GM12878 (cell line): ENCODE measurements around the gene UBC. TPM values are rescaled to one million over a fixed set of nuclear protein-coding genes. Genes with fewer than 3 reads are reported as not detected.

Experiments used
- ATAC-seq: fragments of 200-7000 bp; cut with Tn5 transposase; 3 replicates; pipeline ENCODE4 v1.9.1; 2020; ENCODE audit warnings: mild to moderate bottlenecking, moderate library complexity
- BruUV-seq: library from RNA; stranded (reverse); fragments of 400-500 nt; replicated peaks from 2 replicates; lab custom pipeline; 2021; lab: Mats Ljungman, UMichigan
- CTCF ChIA-PET: fragments of 300-600 bp; sonication (Branson Sonifier 250); formaldehyde crosslinking; extraction: SDS; loops from one replicate; lab custom pipeline; 2021; ENCODE audit warnings: inconsistent platforms; lab: Yijun Ruan, JAX
- POLR2A ChIA-PET: fragments of 350-600 bp; formaldehyde crosslinking; extraction: SDS; loops from one replicate; lab custom pipeline; 2021; ENCODE audit warnings: inconsistent platforms; lab: Charles Lee
- RAD21 ChIA-PET: fragments of 300-600 bp; sonication (Branson Sonifier 250); formaldehyde crosslinking; loops from one replicate; lab custom pipeline; 2023; ENCODE audit warnings: antibody characterized with exemption; ENCODE audit not compliant: unreplicated experiment; lab: Charles Lee
- SMC1A ChIA-PET: fragments of 300-600 bp; sonication (Branson Sonifier 250); formaldehyde crosslinking; loops from one replicate; lab custom pipeline; 2023; ENCODE audit not compliant: unreplicated experiment, uncharacterized antibody; lab: Charles Lee
- DNase-seq: peaks from one replicate; pipeline ENCODE4 v3.0.0-alpha.2; 2011; ENCODE audit warnings: low read depth, low spot score
- FAIRE-seq: peaks from 3 replicates; lab custom pipeline; 2011; peaks lifted over from hg19 to GRCh38; lab: Jason Lieb, UNC
- H2AFZ ChIP-seq: 2 replicates; pipeline ENCODE4 v1.6.0; 2011; ENCODE audit warnings: low read depth, low read length, control low read depth; ENCODE audit not compliant: control insufficient read depth
- H3K27ac ChIP-seq: 2 replicates; pipeline ENCODE4 v1.5.1; 2011; ENCODE audit warnings: control low read depth; ENCODE audit not compliant: control insufficient read depth, insufficient read depth
- H3K27me3 ChIP-seq, 2 experiments: replicated peaks in 1 of 2; 2 replicates each; pipeline versions ENCODE4 v1.6.0 to v1.6.1; 2011; ENCODE audit warnings: low read length in 1 of 2; ENCODE audit not compliant: control insufficient read depth in 2 of 2, insufficient read depth in 2 of 2
- H3K36me3 ChIP-seq, 2 experiments: 2 replicates each; pipeline ENCODE4 v1.5.1; 2011; ENCODE audit warnings: low read length in 1 of 2; ENCODE audit not compliant: control insufficient read depth in 2 of 2, insufficient read depth in 2 of 2
- H3K4me1 ChIP-seq: 2 replicates; pipeline ENCODE4 v1.6.1; 2011; ENCODE audit warnings: mild to moderate bottlenecking, low read length, moderate library complexity, mixed read lengths; ENCODE audit not compliant: control insufficient read depth, insufficient read depth
- H3K4me2 ChIP-seq: 2 replicates; pipeline ENCODE4 v1.6.0; 2011; ENCODE audit warnings: control low read depth; ENCODE audit not compliant: control insufficient read depth, insufficient read depth
- H3K4me3 ChIP-seq: fragments of 200-600 bp; sonication (generic); 2 replicates; pipeline ENCODE4 v1.5.1; 2016
- H3K79me2 ChIP-seq: 2 replicates; pipeline ENCODE4 v1.6.0; 2011; ENCODE audit warnings: low read length; ENCODE audit not compliant: control insufficient read depth, insufficient read depth
- H3K9ac ChIP-seq: 2 replicates; pipeline ENCODE4 v1.8.0; 2011; ENCODE audit warnings: low read length, control low read depth, mixed read lengths; ENCODE audit not compliant: control insufficient read depth, insufficient read depth
- H3K9me3 ChIP-seq: replicated peaks from 3 replicates; pipeline ENCODE4 v1.5.1; 2011; ENCODE audit warnings: mild to moderate bottlenecking, low read length; ENCODE audit not compliant: control insufficient read depth, insufficient read depth
- H4K20me1 ChIP-seq: 2 replicates; pipeline ENCODE4 v1.6.0; 2011; ENCODE audit not compliant: control insufficient read depth, insufficient read depth
- CHD4 ChIP-seq: fragments of 200-600 bp; sonication (generic); IDR thresholded peaks from 2 replicates; pipeline ENCODE4 v1.6.1; 2016; ENCODE audit warnings: mild to moderate bottlenecking
- IKZF2 ChIP-seq, 2 experiments: fragments of 450-650 bp; IDR thresholded peaks; 2 replicates each; pipeline ENCODE4 v1.6.1; 2017; ENCODE audit warnings: mild to moderate bottlenecking in 2 of 2, moderate library complexity in 2 of 2
- MEF2B ChIP-seq: fragments of 450-650 bp; IDR thresholded peaks from 2 replicates; pipeline ENCODE4 v1.6.1; 2018; ENCODE audit warnings: mild to moderate bottlenecking, moderate library complexity; ENCODE audit not compliant: partially characterized antibody, poor library complexity, severe bottlenecking
- MYC ChIP-seq: IDR thresholded peaks from 2 replicates; pipeline ENCODE4 v1.6.1; 2011; ENCODE audit warnings: mild to moderate bottlenecking, low read length, moderate library complexity, inconsistent platforms; ENCODE audit not compliant: insufficient read depth, insufficient replicate concordance, insufficient read length, severe bottlenecking
- NFXL1 ChIP-seq: fragments of 450-650 bp; IDR thresholded peaks from 2 replicates; pipeline ENCODE4 v1.6.1; 2017; ENCODE audit warnings: antibody characterized with exemption, mild to moderate bottlenecking, borderline replicate concordance
- NR2C1 ChIP-seq: fragments of 450-650 bp; IDR thresholded peaks from 2 replicates; pipeline ENCODE4 v1.6.1; 2017; ENCODE audit warnings: antibody characterized with exemption, mild to moderate bottlenecking, moderate library complexity
- NRF1 ChIP-seq: conservative IDR thresholded peaks from 2 replicates; pipeline ENCODE4 v1.6.1; 2011; ENCODE audit warnings: mild to moderate bottlenecking, low read depth, low read length, improper control_type of control experiment
- PAX5 ChIP-seq: IDR thresholded peaks from 2 replicates; pipeline ENCODE4 v1.6.1; 2011; ENCODE audit warnings: low read depth, low read length, borderline replicate concordance
- POU2F2 ChIP-seq: IDR thresholded peaks from 3 replicates; pipeline ENCODE4 v1.6.1; 2011; ENCODE audit warnings: low read depth, mild to moderate bottlenecking, low read length, borderline replicate concordance
- SIX5 ChIP-seq: IDR thresholded peaks from 2 replicates; pipeline ENCODE4 v1.6.1; 2011; ENCODE audit warnings: mild to moderate bottlenecking, low read depth, low read length, moderate library complexity; ENCODE audit not compliant: severe bottlenecking
- SMC3 ChIP-seq: IDR thresholded peaks from 2 replicates; pipeline ENCODE4 v1.6.1; 2011; ENCODE audit warnings: low read length, improper control_type of control experiment, borderline replicate concordance
- STAT1 ChIP-seq: fragments of 450-650 bp; conservative IDR thresholded peaks from 2 replicates; pipeline ENCODE4 v1.6.1; 2014; ENCODE audit warnings: antibody characterized with exemption, mild to moderate bottlenecking
- SUPT20H ChIP-seq: IDR thresholded peaks from 2 replicates; pipeline ENCODE4 v1.6.1; 2011; ENCODE audit warnings: low read depth, mild to moderate bottlenecking, low read length, moderate library complexity, borderline replicate concordance; ENCODE audit not compliant: control insufficient read depth
- TCF3 ChIP-seq: IDR thresholded peaks from 2 replicates; pipeline ENCODE4 v1.6.1; 2012; ENCODE audit warnings: low read depth, mild to moderate bottlenecking, low read length, borderline replicate concordance; ENCODE audit not compliant: insufficient read depth
- ZSCAN29 ChIP-seq: fragments of 450-650 bp; IDR thresholded peaks from 2 replicates; pipeline ENCODE4 v1.6.1; 2017; ENCODE audit warnings: mild to moderate bottlenecking, moderate library complexity
- WGBS: methylation state at CpG from one replicate; pipeline ENCODE4 v1.1.6; 2016; ENCODE audit warnings: low lambda C conversion rate; ENCODE audit not compliant: insufficient replicate concordance, insufficient coverage; ENCODE audit errors: missing lambda C conversion rate; 5-methylcytosine and 5-hydroxymethylcytosine counted together
- in situ Hi-C: fragments of 300-500 bp; cut with MboI; formaldehyde crosslinking; loops from 9 replicates; pipeline ENCODE4 v1.14.3; 2018; ENCODE audit warnings: mixed read lengths
- intact Hi-C: fragments of 100-400 bp; cut with micrococcal nuclease; formaldehyde crosslinking; loops from one replicate; pipeline ENCODE4 v1.14.2; 2022; ENCODE audit not compliant: unreplicated experiment
- polyA plus RNA-seq, 11 experiments: library from polyadenylated mRNA; depleted of rRNA in 4 of 11; unstranded in 6 of 11; stranded (reverse) in 5 of 11; fragments of >200 nt; fragmentation: Nextera tagmentation in 4 of 11; fragmentation: Illumina TruSeq in 1 of 11; extraction: Ambion mirVana in 4 of 11; extraction: Trizol in 1 of 11; gene quantifications; 1 replicate in 1 of 11; 2 replicates in 10 of 11; pipeline versions ENCODE4 v1.2.1 to v1.2.3, GENCODE V29; 2011 to 2016; ENCODE audit warnings: inconsistent platforms in 2 of 11, missing spikeins in 2 of 11, low read depth in 1 of 11
- total RNA-seq, 4 experiments: library from RNA; depleted of rRNA in 3 of 4; stranded (reverse); fragments of >200 nt in 3 of 4; fragmentation: Illumina TruSeq in 1 of 4; extraction: Trizol in 1 of 4; gene quantifications; 2 replicates each; pipeline versions ENCODE4 v1.2.1 to v1.2.3, GENCODE V29; 2013 to 2021
- TF ChIP-seq, protein P1 (sequence below): IDR thresholded peaks from 2 replicates; pipeline ENCODE4 v1.6.1; 2012; ENCODE audit warnings: low read length, inconsistent platforms
- TF ChIP-seq, protein P2 (sequence below): fragments of 450-650 bp; IDR thresholded peaks from 2 replicates; pipeline ENCODE4 v1.6.1; 2018; ENCODE audit warnings: borderline replicate concordance, mild to moderate bottlenecking; ENCODE audit not compliant: partially characterized antibody

The UBC gene
- total and polyA plus RNA-seq, 10 of the 15 experiments (the other 5 are each of a cell fraction or from before 2014, with no cell fraction given) = 653 to 1,666 (median 874) TPM

DNA sequence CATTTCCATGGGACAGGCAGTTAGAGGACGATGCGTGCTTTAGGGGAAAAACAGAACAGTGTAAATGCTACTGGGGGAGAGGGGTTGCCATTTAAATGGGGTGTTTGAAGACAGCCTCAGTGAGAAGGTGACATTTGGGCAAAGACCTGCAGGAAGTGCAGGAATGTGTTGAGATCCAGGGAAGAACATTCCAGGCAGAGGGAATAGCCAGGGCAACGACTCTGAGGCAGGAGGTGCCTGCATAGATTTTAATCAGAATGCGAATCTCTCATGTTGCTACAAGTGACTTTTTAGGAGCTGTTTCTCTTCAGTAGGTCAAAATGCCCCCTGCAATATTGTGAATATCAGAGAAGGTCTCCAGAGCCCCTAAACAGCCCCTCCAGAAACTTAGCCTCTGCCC lies 43.2 kb downstream of the UBC start:
- CTCF ChIA-PET = interaction anchor here (0.9 to 2.4 kb wide), 4 partner anchors 10 to 42 kb away, joined by 3 to 6 read pairs (median 4); no protein-coding TSS in a partner anchor
- intact Hi-C loops = no loop called here
- Histone ChIP-seq H3K9me3 (no peaks in the 10 kb centered on the region), H3K4me3 (no peak overlapping the region), H2AFZ (no peak overlapping the region), H3K36me3 (no peaks in the 10 kb centered on the region), H3K27ac (no peak overlapping the region), H4K20me1 (no peaks in the 10 kb centered on the region), H3K4me1 (peaks cover 21% of the 10 kb centered on the region), H3K4me2 (no peak overlapping the region), H3K27me3 (no peaks in the 10 kb centered on the region), H3K9ac (no peak overlapping the region), H3K79me2 (no peaks in the 10 kb centered on the region)
- no TSS peak for BruUV-seq
- RAD21 ChIA-PET = no interaction called here
- ATAC-seq (no peak), FAIRE-seq (no peak), DNase-seq (no peak)
- POLR2A ChIA-PET = interaction anchor here (1.3 kb wide), 1 partner anchor 9 kb away, joined by 3 read pairs; no protein-coding TSS in a partner anchor
- 86% methylated on average over 4 of the region's 4 CpGs for WGBS
- in situ Hi-C loops = no loop called here
- SMC1A ChIA-PET = interaction anchor here (1.6 kb wide), 1 partner anchor 29 kb away, joined by 4 read pairs; no protein-coding TSS in a partner anchor
- TF ChIP-seq MEF2B (no peak), POU2F2 (no peak), CHD4 (no peak), SUPT20H (no peak), SIX5 (no peak), STAT1 (no peak), ZSCAN29 (no peak), TCF3 (no peak), NR2C1 (no peak), PAX5 (no peak), SMC3 (no peak), NFXL1 (no peak), IKZF2 (IDR thresholded peaks at IDR 0.05) (no peak), NRF1 (no peak), MYC (no peak)
- TF ChIP-seq, protein P1, sequence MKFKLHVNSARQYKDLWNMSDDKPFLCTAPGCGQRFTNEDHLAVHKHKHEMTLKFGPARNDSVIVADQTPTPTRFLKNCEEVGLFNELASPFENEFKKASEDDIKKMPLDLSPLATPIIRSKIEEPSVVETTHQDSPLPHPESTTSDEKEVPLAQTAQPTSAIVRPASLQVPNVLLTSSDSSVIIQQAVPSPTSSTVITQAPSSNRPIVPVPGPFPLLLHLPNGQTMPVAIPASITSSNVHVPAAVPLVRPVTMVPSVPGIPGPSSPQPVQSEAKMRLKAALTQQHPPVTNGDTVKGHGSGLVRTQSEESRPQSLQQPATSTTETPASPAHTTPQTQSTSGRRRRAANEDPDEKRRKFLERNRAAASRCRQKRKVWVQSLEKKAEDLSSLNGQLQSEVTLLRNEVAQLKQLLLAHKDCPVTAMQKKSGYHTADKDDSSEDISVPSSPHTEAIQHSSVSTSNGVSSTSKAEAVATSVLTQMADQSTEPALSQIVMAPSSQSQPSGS = no peak
- TF ChIP-seq, protein P2, sequence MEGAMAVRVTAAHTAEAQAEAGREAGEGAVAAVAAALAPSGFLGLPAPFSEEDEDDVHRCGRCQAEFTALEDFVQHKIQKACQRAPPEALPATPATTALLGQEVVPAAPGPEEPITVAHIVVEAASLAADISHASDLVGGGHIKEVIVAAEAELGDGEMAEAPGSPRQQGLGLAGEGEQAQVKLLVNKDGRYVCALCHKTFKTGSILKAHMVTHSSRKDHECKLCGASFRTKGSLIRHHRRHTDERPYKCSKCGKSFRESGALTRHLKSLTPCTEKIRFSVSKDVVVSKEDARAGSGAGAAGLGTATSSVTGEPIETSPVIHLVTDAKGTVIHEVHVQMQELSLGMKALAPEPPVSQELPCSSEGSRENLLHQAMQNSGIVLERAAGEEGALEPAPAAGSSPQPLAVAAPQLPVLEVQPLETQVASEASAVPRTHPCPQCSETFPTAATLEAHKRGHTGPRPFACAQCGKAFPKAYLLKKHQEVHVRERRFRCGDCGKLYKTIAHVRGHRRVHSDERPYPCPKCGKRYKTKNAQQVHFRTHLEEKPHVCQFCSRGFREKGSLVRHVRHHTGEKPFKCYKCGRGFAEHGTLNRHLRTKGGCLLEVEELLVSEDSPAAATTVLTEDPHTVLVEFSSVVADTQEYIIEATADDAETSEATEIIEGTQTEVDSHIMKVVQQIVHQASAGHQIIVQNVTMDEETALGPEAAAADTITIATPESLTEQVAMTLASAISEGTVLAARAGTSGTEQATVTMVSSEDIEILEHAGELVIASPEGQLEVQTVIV = no peak
